ENCODE results near the gene SLC6A7.

Gene SLC6A7

GRCh38 chr5:150190987-150191386 lies 1.1 kb downstream of the SLC6A7 start:
- DNase-seq (ENCODE audit: low read depth) = no peak
- H3K4me3 ChIP-seq (ENCODE audit: low read length) = no peak overlapping the region
- TF ChIP-seq CTCF (conservative IDR thresholded peaks at IDR 0.05; ENCODE audit: low read length) = no peak

- no peak for DNase-seq (ENCODE audit: low read depth)
- TF ChIP-seq CTCF (conservative IDR thresholded peaks at IDR 0.05; ENCODE audit: low read length) = no peak
- no peak overlapping the region for H3K4me3 ChIP-seq (ENCODE audit: low read length)
These were observed 2.6 kb downstream of the SLC6A7 start for GRCh38 chr5:150192462-150192861.

GRCh38 chr5:150195736-150196485 lies 6.0 kb downstream of the SLC6A7 start:
- no peak overlapping the region for H3K4me3 ChIP-seq (ENCODE audit: low read length)
- no peak for DNase-seq (ENCODE audit: low read depth)
- TF ChIP-seq CTCF (conservative IDR thresholded peaks at IDR 0.05; ENCODE audit: low read length) = no peak

GRCh38 chr5:150196514-150196913 lies 6.7 kb downstream of the SLC6A7 start:
- TF ChIP-seq CTCF (conservative IDR thresholded peaks at IDR 0.05; ENCODE audit: low read length) = no peak
- no peak overlapping the region for H3K4me3 ChIP-seq (ENCODE audit: low read length)
- no peak for DNase-seq (ENCODE audit: low read depth)

GRCh38 chr5:150196986-150197385 lies 7.1 kb downstream of the SLC6A7 start:
- no peak for DNase-seq (ENCODE audit: low read depth)
- no peak for TF ChIP-seq CTCF (conservative IDR thresholded peaks at IDR 0.05; ENCODE audit: low read length)
- no peak overlapping the region for H3K4me3 ChIP-seq (ENCODE audit: low read length)

- no peak for TF ChIP-seq CTCF (conservative IDR thresholded peaks at IDR 0.05; ENCODE audit: low read length)
- H3K4me3 ChIP-seq (ENCODE audit: low read length) = no peak overlapping the region
- DNase-seq (ENCODE audit: low read depth) = no peak
These were observed 7.6 kb downstream of the SLC6A7 start for GRCh38 chr5:150197476-150197875.

- TF ChIP-seq CTCF (conservative IDR thresholded peaks at IDR 0.05; ENCODE audit: low read length) = no peak
- no peak for DNase-seq (ENCODE audit: low read depth)
- no peak overlapping the region for H3K4me3 ChIP-seq (ENCODE audit: low read length)
These were observed 12.6 kb downstream of the SLC6A7 start for GRCh38 chr5:150202501-150202900.
